Effector memory CD4-positive, alpha-beta T cell (primary cell): ENCODE measurements around the gene IL20RB.

Source experiments
- DNase-seq, 3 donors: peaks; one replicate each; pipeline ENCODE4 v3.0.0-alpha.2; 2020
- H3K27ac ChIP-seq: 2 replicates; pipeline ENCODE4 v1.7.0; 2013; ENCODE audit warnings: mild to moderate bottlenecking, low read length, moderate library complexity; ENCODE audit not compliant: insufficient read depth, poor library complexity, severe bottlenecking
- H3K27me3 ChIP-seq: replicated peaks from 2 replicates; pipeline ENCODE4 v1.7.0; 2013; ENCODE audit warnings: mild to moderate bottlenecking, low read length; ENCODE audit not compliant: insufficient read depth, control insufficient read depth, poor library complexity, severe bottlenecking
- H3K36me3 ChIP-seq: 2 replicates; pipeline ENCODE4 v1.7.0; 2013; ENCODE audit warnings: mild to moderate bottlenecking, low read length, moderate library complexity; ENCODE audit not compliant: control insufficient read depth, insufficient read depth
- H3K4me1 ChIP-seq: 2 replicates; pipeline ENCODE4 v1.7.0; 2013; ENCODE audit warnings: low read length, mild to moderate bottlenecking; ENCODE audit not compliant: control insufficient read depth, insufficient read depth, poor library complexity, severe bottlenecking
- H3K4me3 ChIP-seq: 2 replicates; pipeline ENCODE4 v1.7.0; 2013; ENCODE audit warnings: low read length, low read depth, mild to moderate bottlenecking; ENCODE audit not compliant: insufficient read depth, poor library complexity, severe bottlenecking
- H3K9me3 ChIP-seq: 2 replicates; pipeline ENCODE4 v1.7.0; 2013; ENCODE audit warnings: mild to moderate bottlenecking, low read length, moderate library complexity; ENCODE audit not compliant: control insufficient read depth
- total RNA-seq, 3 donors: gene quantifications; one replicate each; lab custom pipeline; 2026; lab: John Stamatoyannopoulos, UW

The IL20RB gene
- total RNA-seq = 0.69 to 1.9 (median 0.87) reads per million in 3 donors

DNA sequence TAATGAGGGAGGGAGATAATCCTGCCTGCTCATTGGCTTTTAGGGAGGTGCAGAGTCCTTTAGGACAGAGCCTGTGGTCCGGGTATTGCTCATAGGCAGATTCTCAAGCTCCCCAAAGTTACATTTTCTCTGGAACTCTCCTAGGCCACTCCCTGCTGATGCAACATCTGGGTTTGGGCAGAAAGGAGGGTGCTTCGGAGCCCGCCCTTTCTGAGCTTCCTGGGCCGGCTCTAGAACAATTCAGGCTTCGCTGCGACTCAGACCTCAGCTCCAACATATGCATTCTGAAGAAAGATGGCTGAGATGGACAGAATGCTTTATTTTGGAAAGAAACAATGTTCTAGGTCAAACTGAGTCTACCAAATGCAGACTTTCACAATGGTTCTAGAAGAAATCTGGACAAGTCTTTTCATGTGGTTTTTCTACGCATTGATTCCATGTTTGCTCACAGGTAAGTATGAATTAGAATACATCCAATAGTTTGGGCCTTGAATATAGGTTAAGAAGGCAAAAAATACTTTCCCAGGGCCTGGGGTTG is at the start of gene IL20RB:
Gene IL20RB (plus strand): TSS at position 233 of the 538 bp plus-strand sequence. CDS start 131 bp downstream, at position 364.
- Histone ChIP-seq H3K4me3 (no peak within 1 kb of the TSS), H3K27ac (no peak within 1 kb of the TSS)
- DNase-seq = no peak

DNA sequence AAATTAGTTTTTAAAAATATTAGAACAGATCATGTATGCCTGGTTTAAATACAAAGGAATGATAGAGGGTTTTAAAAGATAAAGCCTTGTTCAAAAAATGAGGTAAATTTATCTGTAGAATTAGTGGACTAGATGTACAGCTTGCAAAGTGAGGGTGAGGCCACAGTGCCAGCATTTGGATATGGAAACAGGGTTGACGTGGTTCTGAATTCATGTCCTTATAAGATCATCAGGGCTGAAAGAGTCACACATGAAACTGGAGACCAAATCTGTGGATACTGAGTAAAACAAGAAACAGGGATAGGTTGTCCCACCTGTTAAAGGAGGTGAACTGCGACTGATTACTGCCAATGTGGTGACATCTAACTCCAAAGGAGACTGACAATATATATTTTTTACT is 49.5 kb upstream of the IL20RB start:
- H3K4me3 ChIP-seq = no peak overlapping the region
- peaks cover 8% of the 10 kb centered on the region for H3K9me3 ChIP-seq
- peaks cover 22% of the 10 kb centered on the region for H3K4me1 ChIP-seq
- H3K27ac ChIP-seq = no peak overlapping the region
- H3K36me3 ChIP-seq = peaks cover 4% of the 10 kb centered on the region
- H3K27me3 ChIP-seq = no peaks in the 10 kb centered on the region
- DNase-seq = no peak

More for the DNA sequence above, at the start of gene IL20RB:
- no peaks in the 10 kb centered on the region for H3K36me3 ChIP-seq
- no peaks in the 10 kb centered on the region for H3K27me3 ChIP-seq
- H3K9me3 ChIP-seq = no peaks in the 10 kb centered on the region
- no peaks in the 10 kb centered on the region for H3K4me1 ChIP-seq

- Histone ChIP-seq H3K27me3 (no peaks in the 10 kb centered on the region), H3K4me3 (no peak overlapping the region), H3K36me3 (no peaks in the 10 kb centered on the region), H3K27ac (no peak overlapping the region), H3K4me1 (peaks cover 22% of the 10 kb centered on the region), H3K9me3 (peaks cover 4% of the 10 kb centered on the region)
- DNase-seq = no peak
Observed at GRCh38 chr3:136909187-136909586, 48.6 kb upstream of the IL20RB start.

DNA sequence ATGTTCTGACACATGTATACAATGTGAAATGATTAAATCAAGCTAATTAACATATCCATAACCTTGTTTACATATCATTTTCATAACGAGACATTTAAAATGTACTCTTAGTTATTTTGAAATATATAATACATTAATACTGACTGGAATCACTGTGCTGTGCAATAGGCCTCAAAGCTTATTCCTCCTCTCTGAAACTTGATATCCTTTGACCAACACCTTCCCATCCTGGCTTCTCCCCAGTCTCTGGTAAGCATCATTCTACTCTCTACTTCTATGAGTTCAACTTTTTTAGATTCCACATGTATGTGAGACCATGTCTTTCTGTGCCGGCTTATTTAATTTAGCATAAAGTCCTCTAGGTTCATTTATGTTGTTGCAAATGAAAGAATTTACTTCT is 47.1 kb upstream of the IL20RB start:
- H3K36me3 ChIP-seq = no peaks in the 10 kb centered on the region
- no peak overlapping the region for H3K4me3 ChIP-seq
- DNase-seq = no peak
- no peaks in the 10 kb centered on the region for H3K27me3 ChIP-seq
- peaks cover 22% of the 10 kb centered on the region for H3K4me1 ChIP-seq
- H3K27ac ChIP-seq = no peak overlapping the region
- no peaks in the 10 kb centered on the region for H3K9me3 ChIP-seq

- H3K36me3 ChIP-seq = no peaks in the 10 kb centered on the region
- peaks cover 14% of the 10 kb centered on the region for H3K4me1 ChIP-seq
- no peak for DNase-seq
- no peaks in the 10 kb centered on the region for H3K27me3 ChIP-seq
- H3K27ac ChIP-seq = no peak overlapping the region
- H3K4me3 ChIP-seq = no peak overlapping the region
- H3K9me3 ChIP-seq = no peaks in the 10 kb centered on the region
Observed at GRCh38 chr3:136913168-136913567, 44.6 kb upstream of the IL20RB start.

GRCh38 chr3:136914739-136915138 is 43.0 kb upstream of the IL20RB start:
- DNase-seq = no peak
- Histone ChIP-seq H3K4me1 (peaks cover 17% of the 10 kb centered on the region), H3K9me3 (no peaks in the 10 kb centered on the region), H3K36me3 (no peaks in the 10 kb centered on the region), H3K27ac (no peak overlapping the region), H3K27me3 (no peaks in the 10 kb centered on the region), H3K4me3 (no peak overlapping the region)

DNA sequence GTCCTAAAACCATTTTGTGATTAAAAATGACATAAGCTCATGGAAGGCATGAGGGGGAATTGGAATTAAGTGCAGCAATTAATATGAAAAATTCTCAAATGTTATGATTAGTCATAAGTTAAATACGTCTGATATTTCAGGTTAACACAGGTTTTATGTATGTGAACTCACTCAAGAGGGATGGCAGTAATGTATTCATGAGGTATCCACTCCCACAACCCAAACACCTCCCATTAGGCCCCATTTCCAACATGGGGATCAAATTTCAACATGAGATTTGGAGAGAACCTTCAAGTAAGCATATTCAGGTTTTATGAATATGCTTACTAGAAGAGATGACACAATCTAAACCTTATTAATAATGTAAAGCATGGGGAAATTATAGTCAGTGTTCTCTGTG is 41.6 kb upstream of the IL20RB start:
- DNase-seq = no peak
- H3K36me3 ChIP-seq = no peaks in the 10 kb centered on the region
- peaks cover 17% of the 10 kb centered on the region for H3K4me1 ChIP-seq
- H3K4me3 ChIP-seq = no peak overlapping the region
- no peaks in the 10 kb centered on the region for H3K27me3 ChIP-seq
- no peak overlapping the region for H3K27ac ChIP-seq
- no peaks in the 10 kb centered on the region for H3K9me3 ChIP-seq

- H3K4me1 ChIP-seq = peaks cover 21% of the 10 kb centered on the region
- H3K27ac ChIP-seq = peak overlapping the region; percentile 61
- no peak for DNase-seq
- H3K27me3 ChIP-seq = no peaks in the 10 kb centered on the region
- no peak overlapping the region for H3K4me3 ChIP-seq
- H3K36me3 ChIP-seq = no peaks in the 10 kb centered on the region
- no peaks in the 10 kb centered on the region for H3K9me3 ChIP-seq
Observed at GRCh38 chr3:136919799-136920580, 37.8 kb upstream of the IL20RB start.

DNA sequence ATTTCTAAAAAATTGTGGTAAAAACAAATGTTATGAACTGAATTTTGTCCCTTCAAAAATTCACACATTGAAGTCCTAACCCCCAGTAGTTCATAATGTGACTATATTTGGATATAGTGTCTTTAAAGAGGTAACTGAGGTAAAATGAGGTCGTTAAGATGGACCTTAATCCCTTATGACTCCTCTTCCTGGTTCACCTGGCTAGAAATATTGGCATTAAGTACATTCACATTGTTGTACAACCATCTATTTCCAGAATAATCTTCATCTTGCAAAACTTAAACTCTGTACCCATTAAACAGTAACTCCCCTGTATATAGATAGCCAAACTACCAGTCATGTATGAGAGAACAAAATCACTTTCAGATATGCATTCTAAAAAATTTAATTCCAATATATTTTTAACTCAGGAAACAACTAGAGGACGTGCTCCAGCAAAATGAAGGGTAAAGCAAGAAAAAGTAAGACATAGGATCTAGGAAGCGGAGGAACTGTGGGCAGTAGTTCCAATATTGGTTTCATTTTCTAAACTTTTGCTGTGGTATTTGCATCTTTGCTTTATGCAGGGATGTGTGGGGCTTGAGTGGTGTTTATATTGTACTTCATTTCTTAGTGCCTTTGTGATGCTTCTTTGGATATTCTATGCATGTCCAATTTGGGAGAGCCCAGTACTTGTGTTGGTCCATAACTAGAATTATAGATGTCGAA is 36.7 kb upstream of the IL20RB start:
- H3K4me1 ChIP-seq = peaks cover 21% of the 10 kb centered on the region
- DNase-seq = no peak
- peak overlapping the region; percentile 9 for H3K4me3 ChIP-seq
- H3K27ac ChIP-seq = peak overlapping the region; percentile 60
- H3K36me3 ChIP-seq = no peaks in the 10 kb centered on the region
- no peaks in the 10 kb centered on the region for H3K9me3 ChIP-seq
- no peaks in the 10 kb centered on the region for H3K27me3 ChIP-seq
